ENCODE data around the gene NCMAP.
"Not testable (repeated sequence)": the region's sequence is repeated elsewhere in the genome, so short reads cannot be mapped to it uniquely, and the experiment has no call there.

The NCMAP gene, protein sequence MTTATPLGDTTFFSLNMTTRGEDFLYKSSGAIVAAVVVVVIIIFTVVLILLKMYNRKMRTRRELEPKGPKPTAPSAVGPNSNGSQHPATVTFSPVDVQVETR

DNA sequence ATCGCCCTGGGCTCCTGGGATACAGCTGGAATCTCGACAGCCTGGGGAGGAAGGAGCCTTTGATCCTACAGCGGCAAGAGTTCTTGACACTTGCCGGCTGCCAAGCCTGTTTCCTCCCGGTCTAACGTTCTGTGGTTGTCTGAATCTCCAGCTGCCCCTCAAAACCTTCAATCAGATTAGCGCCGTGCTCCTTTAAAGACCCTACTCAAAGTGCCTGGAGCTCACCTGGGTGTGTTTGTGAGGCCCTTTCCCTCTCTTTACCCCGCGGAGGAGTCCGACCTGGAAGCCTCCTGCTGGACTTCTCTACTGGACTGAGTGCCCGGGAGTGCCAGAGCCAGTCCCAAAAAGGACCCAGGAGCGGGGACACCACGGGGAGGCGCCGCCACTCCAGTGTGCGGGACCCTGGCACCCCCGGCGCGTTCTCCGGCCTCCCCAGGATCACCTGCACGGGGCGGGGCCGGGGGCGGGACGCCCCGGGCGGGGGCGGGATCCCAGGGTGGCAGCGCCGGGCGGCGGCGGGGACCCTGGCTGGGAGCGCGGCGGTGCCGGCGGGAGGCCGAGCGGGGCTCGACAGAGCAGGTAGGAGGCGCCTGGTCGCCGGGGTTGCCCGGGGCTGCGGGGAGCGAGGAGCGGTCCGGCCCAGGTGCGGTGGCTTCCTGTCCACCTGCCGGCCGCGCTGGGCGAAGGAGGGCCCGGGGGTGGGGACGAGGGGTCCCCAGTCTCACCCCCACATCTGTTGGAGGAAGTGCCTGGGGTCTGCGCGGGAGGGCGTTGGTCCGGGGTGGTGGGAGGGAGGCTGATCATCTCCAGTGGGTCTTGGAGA is at the start of gene NCMAP:
NCMAP (plus strand) TSS at position 497 of the 823 bp plus-strand sequence. CDS start 39,344 bp downstream, outside the sequence.
- DNase-seq (ENCODE audit: low read depth in 3 of 3, low spot score in 1 of 3): peak in 2 of 3 donors; percentile 24 to 41

DNA sequence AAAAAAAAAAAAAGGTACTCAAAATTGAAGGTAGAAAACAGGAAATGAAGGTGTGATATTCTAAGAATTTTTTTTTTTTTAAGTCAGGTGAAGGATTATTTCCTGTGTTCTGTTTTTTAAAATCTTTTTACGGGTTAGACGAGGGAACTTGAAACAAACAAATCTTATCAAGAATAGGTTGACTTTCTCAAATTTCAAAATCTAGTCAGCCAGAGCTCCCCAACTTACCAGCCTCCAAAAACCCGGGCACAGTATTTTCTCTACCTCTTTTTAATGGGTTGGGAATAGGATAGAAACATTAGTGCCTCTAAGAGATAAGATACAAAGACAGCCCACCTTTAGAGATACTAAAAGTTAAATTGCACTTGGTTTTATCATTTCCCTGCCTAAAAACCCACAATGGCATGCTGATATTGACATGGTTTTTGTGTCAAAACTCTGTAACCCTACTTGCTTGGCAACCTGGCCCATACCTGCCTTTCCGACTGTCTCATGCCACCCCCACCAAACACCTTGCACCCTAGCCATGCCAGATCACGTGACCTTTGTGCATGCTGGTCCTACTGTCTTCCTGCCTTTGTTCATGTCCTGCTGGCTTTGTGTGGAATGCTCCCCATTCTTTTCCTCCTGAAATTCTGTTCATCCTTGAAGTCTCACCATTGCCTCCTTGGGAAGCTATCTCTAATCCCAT is 49.1 kb upstream of the NCMAP start:
- no peak for DNase-seq (ENCODE audit: low read depth in 3 of 3, low spot score in 1 of 3)

DNA sequence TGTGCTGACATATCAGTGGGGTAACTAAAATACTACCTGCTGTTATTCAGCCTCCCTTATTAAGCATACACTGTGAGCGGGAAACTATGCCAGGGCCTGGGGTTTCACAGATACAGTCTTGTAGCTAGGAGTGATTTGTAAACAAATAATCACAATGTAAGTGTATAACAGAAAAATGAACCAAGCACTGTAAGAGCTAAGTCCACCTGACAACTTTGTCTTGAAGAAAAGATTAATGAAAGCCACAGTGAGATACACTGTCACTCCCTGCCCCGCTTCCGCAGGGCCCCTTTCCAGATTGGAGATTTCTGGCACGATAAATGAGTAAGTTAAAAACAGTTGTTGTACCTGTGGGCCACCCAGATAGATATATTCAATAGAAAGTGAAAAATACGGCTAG is 48.5 kb upstream of the NCMAP start:
- DNase-seq (ENCODE audit: low read depth in 3 of 3, low spot score in 1 of 3): no peak

DNA sequence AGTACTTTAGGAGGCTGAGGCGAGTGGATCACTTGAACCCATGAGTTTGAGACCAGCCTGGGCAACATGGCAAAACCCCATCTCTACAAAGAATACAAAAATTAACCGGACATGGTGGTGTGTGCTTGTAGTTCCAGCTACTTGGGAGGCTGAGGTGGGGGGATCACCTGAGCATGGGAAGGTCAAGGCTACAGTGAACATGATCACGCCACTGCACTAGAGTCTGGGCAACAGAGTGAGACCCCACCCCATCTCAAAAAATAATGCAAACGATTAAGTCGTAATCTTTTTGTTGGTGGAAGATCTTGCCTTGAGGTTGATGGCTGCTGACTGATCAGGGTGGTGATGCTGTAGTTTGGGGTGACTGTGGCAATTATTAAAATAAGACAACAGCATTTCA is 47.0 kb upstream of the NCMAP start:
- DNase-seq (ENCODE audit: low read depth in 3 of 3, low spot score in 1 of 3): no peak

DNA sequence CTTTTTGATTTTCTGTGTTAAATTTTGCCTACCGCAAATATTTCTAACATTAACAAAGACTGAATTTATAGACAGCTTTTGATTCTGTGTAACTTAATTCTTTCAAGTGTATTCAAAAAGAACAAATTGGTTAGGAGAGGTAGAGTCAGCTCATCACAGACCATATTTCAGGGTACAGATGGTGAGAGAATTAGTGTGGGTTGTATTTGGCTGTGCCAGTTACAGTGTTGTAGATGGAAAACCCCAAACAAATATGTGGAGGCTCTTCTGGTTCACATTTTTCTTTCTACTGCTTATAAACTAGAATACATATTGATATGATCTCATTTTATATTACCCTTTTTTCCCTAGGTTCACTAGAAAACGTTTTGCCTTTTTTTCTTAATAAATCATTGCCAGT is 42.2 kb upstream of the NCMAP start:
- no peak for DNase-seq (ENCODE audit: low read depth in 3 of 3, low spot score in 1 of 3)

DNA sequence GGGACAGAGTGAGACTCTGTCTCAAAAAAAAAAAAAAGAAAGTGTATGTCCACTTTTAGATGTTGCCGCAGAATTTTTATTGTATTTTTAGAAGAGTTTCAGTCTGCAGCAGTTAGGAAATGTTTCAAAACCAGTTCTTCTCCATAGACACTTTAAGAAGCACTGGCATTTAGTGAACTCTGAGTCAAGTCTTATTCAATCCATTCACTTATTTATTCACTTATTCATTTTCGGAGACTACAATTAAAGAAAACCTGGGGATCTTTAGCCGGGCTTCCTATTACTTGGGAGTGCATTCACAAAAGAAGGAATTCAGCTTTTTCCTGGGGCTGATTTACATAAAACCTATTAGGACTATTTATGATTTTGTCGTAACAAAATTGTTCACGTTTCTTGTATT is 40.9 kb upstream of the NCMAP start:
- DNase-seq (ENCODE audit: low read depth in 3 of 3, low spot score in 1 of 3): no peak

DNA sequence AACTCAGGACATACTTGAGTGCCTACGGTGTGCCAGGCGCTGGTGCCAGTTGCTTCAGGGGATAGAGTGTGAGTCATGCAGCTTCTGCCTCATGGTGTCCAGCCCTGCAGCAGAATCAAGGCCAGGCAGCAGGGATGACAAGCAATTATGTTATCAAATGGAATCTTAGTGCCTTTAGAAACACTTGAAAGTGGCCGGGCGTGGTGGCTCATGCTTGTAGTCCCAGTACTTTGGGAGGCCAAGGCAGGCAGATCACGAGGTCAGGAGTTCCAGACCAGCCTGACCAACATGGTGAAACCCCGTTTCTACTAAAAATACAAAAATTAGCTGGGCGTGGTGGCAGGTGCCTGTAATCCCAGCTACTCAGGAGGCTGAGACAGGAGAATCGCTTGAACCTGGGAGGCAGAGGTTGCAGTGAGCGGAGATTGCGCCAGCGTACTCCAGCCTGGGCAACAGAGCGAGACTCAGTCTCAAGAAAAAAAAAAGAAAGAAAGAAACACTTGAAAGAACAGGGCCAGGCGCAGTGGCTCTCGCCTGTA is 40.1 kb upstream of the NCMAP start:
- not testable (repeated sequence) for DNase-seq (ENCODE audit: low read depth in 3 of 3, low spot score in 1 of 3)

DNA sequence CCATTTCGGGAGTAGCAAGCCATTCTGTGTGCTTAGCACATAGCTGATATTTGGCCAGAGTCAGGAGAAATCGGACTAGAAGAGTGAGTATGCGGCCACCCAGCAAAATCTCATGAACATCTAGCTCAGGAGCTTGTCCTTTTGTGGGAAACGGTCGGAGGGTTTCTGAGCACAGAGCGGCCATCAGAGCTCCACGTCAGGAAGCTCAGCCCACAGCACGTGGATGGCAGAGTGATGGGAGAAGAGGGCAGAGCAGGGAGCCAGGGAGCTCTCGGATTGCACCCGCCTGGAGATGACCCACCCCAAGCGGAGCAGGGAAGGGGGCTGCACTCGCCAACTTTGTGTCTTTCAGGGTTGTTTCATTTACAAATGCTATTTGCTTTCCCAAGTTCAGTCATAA is 39.4 kb upstream of the NCMAP start:
- no peak for DNase-seq (ENCODE audit: low read depth in 3 of 3, low spot score in 1 of 3)

DNA sequence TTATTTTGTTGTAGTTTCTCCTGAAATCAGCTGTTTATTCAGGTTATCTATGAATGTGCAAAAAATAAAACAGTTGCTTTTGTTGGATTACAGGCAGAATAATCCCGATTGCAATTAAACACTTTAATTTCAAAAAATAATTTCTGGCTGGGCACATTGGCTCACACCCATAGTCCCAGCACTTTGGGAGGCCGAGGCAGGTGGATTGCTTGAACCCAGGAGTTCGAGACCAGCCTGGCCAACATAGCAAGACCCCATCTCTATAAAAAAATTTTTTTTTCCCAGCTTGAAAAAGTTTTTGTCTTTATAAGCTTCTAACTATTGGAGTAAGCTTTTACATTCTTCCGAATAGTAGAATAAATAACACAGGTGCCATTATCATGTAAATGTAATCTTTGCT is 38.0 kb upstream of the NCMAP start:
- DNase-seq (ENCODE audit: low read depth in 3 of 3, low spot score in 1 of 3): no peak

DNA sequence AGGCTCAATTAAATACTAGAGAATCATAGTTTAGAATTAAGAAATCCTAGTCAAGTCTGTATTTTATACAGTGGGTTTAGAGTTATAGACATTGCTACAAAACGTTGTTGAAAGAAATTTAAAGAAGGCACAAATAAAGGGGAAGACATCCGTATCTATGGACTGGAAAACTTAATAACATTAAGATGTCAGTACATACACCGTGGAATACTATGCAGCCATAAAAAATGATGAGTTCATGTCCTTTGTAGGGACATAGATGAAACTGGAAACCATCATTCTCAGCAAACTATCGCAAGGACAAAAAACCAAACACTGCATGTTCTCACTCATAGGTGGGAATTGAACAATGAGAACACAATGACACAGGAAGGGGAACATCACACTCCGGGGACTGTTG is 35.6 kb upstream of the NCMAP start:
- DNase-seq (ENCODE audit: low read depth in 3 of 3, low spot score in 1 of 3): not testable (repeated sequence)

DNA sequence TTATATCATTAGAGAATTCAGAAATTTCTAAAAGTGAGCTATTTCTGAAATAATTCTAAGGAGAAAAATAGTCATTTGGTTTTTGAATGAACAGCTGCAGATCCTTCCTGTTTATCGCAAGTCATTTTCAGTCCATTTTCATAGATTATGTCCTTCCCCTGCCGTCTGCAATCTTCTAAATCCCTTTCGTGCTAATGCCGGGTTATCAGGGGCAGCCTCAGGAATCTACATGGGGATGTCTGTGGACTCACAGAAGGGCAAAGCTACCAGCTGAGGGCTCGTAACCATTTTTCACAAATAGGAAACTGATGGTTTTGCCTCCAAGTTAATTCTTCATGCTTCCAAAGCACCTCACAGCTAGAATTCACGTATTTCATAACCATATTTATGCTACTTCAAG is 30.3 kb upstream of the NCMAP start:
- DNase-seq (ENCODE audit: low read depth in 3 of 3, low spot score in 1 of 3): no peak

DNA sequence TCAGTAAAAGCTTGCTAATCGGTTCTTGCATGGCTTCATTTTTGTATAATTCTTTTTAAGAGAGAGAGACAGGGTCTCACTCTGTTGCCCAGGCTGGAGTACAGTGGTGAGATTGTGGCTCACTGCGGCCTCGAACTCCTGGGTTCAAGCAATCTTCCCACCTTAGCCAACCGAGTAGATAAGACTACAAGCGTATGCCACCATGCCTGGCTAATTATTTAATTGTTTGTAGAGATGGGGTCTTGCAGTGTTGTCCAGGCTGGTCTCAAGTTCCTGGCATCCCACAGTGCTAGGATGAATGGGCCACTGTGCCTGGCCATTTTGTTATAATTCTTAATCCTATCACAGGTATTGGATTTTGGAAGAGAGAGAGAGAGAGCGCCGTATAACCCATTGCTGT is 29.8 kb upstream of the NCMAP start:
- no peak for DNase-seq (ENCODE audit: low read depth in 3 of 3, low spot score in 1 of 3)

DNA sequence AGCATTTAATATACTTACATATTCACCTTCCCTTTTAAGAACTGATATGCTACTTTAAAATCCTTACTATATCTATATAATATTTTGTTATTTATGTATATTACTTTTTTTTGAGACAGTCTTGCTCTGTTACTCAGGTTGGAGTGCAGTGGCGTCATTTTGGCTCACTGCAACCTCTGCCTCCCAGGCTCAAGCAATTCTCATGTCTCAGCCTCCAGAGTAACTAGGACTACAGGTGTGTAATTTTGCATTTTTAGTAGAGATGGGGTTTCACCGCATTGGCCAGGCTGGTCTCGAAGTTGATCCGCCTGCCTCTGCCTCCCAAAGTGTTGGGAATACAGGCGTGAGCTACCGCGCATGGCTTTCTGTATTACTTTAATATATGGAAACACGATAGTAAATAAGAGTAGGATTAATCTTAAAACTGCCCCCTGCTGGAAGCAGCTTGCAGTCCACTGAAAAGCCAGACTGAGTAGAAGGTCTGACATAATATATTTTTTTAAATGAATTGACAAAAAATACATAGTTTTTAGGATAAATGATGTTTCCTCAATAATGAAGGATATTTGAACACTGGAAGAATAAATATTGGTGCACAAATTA is 28.8 kb upstream of the NCMAP start:
- no peak for DNase-seq (ENCODE audit: low read depth in 3 of 3, low spot score in 1 of 3)

DNA sequence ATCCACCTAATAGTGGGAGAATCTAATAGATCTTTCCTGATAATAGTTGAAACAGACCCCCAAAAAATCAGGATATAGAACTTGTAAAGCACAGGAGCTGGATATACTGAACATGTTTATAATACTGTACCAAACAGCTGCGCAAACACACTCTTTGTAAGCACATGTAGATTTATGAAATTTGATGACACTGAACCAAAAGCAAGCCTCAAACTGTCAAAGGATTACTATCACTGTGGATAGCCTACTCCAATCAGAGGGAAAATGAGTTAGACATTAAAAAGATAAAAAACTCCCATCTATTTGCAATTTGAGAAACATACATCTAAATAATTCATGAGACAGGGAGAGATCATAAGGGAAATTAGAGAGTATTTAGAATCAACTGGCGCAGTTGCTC is 27.1 kb upstream of the NCMAP start:
- DNase-seq (ENCODE audit: low read depth in 3 of 3, low spot score in 1 of 3): no peak

DNA sequence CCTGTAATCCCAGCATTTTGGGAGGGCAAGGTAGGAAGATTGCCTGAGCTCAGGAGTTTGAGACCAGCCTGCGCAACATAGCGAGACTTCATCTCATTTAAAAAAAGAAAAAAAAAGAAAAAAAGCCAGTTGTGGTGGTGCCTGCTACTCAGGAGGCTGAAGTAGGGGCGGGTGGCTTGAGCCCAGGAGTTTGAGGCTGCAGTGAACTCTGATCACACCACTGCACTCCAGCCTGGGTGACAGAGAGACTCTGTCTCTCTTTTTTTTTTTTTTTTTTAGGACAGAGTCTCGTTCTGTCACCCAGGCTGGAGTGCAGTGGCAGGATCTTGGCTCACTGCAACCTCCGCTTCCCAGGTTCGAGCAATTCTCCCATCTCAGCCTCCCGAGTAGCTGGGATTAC is 26.6 kb upstream of the NCMAP start:
- not testable (repeated sequence) for DNase-seq (ENCODE audit: low read depth in 3 of 3, low spot score in 1 of 3)

DNA sequence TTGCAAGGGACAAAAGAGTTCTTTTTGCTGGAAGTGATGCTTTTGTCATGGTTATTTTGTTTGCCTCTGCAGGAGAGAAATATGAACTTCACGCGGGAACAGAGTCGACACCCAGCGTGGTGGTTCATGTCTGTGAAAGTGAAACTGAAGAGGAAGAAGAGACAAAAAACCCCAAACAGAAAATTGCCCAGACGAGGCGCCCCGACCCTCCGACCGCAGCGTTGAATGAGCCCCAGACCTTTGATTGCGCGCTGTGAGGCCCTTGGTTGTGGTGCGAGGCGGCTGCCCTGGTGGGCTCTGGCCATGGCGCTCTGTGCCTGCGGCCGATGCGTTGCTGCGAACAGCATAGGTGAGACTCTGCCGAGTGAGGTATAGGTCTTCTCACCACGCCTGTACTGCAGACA is 20.9 kb upstream of the NCMAP start:
- peak; percentile 43 to 48 (median 47) for DNase-seq (ENCODE audit: low read depth in 3 of 3, low spot score in 1 of 3)

DNA sequence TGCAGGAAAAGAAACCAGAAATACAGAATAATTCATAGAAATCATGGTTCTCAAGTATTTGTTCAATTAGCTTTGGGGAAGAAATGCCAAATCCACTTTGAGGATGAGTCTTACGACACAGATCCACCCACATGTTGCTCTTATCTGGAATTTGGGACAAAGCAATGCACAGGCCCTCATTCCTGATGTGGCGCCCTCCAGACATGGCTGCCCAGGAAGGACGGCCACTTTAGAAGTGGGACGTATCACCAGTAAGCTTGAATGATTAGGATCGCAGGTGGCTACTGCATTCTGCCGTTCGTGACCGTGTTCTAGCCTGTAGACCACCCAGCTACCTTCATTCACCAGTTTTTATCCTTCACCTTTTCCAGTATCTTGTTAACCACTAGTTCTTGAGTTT is 20.1 kb upstream of the NCMAP start:
- no peak for DNase-seq (ENCODE audit: low read depth in 3 of 3, low spot score in 1 of 3)

DNA sequence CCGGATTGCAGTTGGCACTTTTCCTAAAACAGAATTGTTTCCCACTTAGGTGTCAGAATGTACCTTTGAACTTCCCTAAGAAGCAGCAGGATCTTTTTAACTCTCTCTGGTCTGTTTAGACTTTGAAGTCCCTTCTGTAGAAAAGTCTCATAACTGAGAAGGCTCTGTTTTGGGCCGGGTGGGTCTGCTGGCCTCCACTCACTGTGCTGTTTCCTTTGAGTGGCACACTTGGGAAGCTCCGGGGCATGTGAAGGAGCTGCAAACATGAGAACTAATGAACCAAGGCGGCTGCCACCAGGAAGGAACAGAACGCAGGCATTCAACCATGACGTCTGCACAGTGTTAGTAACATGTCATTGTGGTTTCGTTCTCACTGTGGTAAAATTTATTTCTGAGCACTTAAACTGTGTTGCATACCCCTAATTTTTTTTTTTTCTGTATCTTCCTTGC is 19.5 kb upstream of the NCMAP start:
- peak in 2 of 3 donors; percentile 32 to 45 for DNase-seq (ENCODE audit: low read depth in 3 of 3, low spot score in 1 of 3)

DNA sequence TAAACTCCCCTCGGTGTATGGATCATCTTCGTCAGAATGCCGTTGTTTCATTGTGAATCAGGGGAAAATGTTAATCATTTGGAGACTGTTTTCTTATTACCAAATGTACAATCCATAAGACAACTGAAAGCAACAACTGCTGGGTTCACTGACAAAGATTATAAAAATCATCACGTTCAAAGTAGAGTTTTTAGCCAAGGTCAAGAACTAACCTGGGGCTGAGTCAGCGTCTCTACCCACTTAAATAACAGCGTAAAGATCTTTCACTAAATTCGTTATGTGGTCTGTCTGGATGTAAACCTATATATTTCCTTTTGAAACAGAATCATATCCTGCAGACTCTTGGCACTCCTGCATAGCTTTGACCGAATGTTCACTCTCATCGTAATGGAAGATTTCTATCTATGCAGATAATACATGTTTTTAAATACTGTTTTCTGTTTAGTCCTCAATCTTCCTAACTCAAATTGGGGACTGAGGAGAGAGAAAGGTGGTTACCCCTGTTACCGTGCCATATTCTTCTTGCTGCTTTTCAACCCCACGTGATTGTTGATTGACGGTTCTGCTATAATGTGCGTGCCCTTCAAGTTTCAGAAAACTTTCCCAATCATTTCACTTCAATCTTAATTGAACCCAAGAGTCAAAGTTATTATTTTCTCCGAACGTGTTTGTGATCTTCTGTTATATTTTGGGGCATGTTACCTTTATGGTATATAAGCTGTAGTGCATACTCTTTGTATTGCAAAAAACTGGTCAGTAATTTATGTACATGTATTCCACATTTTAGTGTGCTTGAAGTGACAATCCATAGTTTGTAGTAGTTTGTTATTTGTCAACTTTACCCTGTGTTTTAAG is 15.6 kb upstream of the NCMAP start:
- DNase-seq (ENCODE audit: low read depth in 3 of 3, low spot score in 1 of 3): no peak

DNA sequence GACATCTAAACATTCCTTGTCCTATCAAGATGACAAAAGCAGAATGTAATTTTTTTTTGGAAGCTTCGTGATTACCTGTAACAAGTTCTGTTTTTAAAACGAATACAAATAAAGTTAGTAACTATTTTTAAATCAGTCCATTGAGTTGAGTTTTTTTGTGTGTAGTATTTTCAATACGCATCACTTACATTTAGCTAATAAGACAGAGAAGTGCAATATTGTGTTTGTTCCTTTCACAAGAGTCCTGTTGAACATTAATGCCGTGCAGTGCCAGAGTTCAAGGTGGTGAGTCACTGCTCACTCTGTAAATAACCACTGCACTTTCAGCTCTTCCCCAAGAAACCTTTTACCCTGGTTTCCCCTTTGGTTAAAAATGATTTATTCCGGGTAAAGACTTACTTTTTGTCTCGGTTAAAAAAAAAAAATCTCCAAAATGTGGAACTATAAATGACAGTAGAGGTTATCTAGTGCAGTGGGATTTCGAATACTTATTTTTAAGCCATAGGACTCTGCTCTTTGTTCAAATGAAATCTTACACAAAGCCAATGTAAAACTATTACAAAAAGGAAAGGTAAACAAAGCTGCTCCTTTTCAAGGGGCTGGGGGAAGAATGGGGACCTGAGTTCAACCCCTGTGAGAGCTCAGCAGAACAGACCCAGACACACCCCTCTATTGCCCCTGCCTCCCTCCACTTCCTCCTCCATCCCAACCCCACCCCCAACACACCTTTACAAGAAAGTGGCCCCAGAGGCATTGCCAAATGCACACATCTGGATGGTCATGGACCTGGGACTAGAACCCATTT is 14.8 kb upstream of the NCMAP start:
- DNase-seq (ENCODE audit: low read depth in 3 of 3, low spot score in 1 of 3): no peak
